Subcutaneous adipose tissue (tissue), 4 donors: ENCODE measurements around the gene GLYATL2. TPM values are rescaled to one million over a fixed set of nuclear protein-coding genes. Genes with fewer than 3 reads are reported as not detected.

Source experiments
- CTCF ChIP-seq: fragments of 450-650 bp; IDR thresholded peaks from one replicate; pipeline ENCODE4 v1.5.1; 2016; ENCODE audit warnings: low read depth, mild to moderate bottlenecking, control low read depth, antibody characterized with exemption, moderate library complexity
- total RNA-seq, 4 donors: library from RNA; depleted of rRNA; stranded (reverse); fragments of >200 nt; gene quantifications; one replicate each; pipeline ENCODE4 v1.1.0, GENCODE V29; 2016

GLYATL2 gene
- total RNA-seq, 4 donors from 2014 or later = not detected

GRCh38 chr11:58832056-58832645 lies 12.4 kb downstream of the GLYATL2 start:
- TF ChIP-seq CTCF = no peak

GRCh38 chr11:58830673-58831301 lies 13.7 kb downstream of the GLYATL2 start:
- no peak for TF ChIP-seq CTCF

GRCh38 chr11:58829786-58830185 lies 14.7 kb downstream of the GLYATL2 start:
- TF ChIP-seq CTCF = no peak

- no peak for TF ChIP-seq CTCF
These were observed 30.8 kb downstream of the GLYATL2 start for GRCh38 chr11:58813693-58814092.

GRCh38 chr11:58811499-58811898 lies 33.0 kb downstream of the GLYATL2 start:
- no peak for TF ChIP-seq CTCF

- no peak for TF ChIP-seq CTCF
These were observed 37.2 kb downstream of the GLYATL2 start for GRCh38 chr11:58807343-58807742.

GRCh38 chr11:58805065-58805464 lies 39.4 kb downstream of the GLYATL2 start:
- TF ChIP-seq CTCF = no peak
